GF-D8 (cell line): ENCODE results near the gene SLC35F3.
"Not testable (repeated sequence)": the region's sequence is repeated elsewhere in the genome, so short reads cannot be mapped to it uniquely, and the experiment has no call there.

Experiments used
- DNase-seq: peaks from one replicate; lab custom pipeline; 2025; lab: John Stamatoyannopoulos, UW

Gene SLC35F3

DNA sequence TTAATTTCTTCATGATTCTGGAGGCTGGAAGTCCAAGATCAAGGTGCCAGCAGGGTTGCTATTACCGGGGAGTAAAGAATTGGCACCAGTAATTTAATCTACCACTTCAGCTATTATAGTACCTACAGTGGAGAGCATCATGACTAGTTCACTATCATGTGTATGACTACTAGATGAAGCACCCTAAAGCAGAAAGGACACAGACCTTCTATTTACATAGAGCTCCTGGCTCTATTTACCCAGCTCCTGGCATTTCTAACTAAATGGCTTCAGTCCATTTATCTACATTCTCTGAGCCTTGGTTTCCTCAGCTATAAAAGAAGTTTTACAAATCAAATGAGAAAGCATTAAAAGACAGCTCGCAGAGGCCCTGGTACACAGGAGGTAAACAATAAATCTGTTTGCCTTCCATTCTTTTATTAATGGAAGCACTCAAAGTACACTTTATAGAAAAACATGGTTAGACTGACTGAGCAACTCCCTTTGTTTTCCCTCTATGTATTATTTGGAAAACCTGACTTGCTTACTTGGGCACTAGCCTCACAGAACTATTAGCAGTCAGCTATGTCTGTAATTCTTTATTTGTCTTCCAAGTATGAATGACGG, 203.0 kb downstream of the SLC35F3 start:
- DNase-seq: no peak

DNA sequence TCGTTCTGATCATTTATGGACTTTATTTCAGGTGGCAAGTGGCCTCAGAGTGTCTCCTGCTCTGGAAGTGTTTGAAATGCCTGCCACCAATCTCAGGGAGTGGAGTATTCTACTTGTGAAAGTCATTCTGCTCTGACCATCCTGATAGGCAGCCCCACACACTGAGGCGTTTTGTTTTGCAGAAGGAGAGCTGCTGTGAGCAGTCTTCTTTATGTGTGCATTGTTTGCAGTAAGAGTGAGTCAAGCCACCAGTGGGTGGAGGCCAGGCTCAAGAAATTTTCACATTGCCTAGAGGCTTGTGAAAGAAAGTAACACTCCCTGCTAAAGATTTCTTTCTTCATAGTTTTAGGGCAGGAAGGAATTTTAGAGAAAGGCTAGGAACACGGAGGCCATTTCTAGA, 204.4 kb downstream of the SLC35F3 start:
- DNase-seq: no peak

GRCh38 chr1:234109840-234110239, 205.4 kb downstream of the SLC35F3 start:
- DNase-seq: no peak

- no peak for DNase-seq
Observed at GRCh38 chr1:234111458-234112142, 207.1 kb downstream of the SLC35F3 start.

DNA sequence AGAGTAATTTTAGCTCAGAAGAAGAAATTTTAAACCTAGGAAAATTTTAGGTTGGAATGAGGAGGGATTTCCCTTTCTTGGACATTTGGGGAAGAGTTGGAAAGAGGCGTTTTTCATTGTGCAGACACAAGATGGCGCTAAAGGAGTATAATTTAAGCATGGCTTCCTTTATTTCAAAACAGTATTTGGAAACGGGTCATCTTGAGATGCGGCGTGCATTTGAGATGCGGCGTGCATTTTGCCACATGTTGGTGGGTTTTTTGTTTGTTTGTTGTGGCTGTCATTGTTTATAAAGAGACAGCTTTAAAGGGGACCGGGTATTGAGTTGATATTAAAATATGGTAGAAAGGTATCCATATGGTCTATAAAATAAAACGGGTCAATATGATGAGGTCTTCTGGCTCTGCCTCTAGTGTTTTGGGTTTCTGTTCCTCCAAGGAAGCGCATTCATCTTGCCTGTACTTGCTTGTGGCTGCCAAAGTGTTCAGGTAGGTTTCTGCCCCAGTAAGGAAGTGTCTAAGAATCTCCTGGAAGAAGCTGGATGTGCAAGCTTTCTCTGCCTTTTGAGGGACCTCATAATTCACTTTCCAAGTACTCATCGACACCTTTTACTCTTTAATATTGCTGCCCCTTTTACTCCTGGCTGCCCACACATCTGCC, 210.3 kb downstream of the SLC35F3 start:
- DNase-seq: no peak

- DNase-seq: no peak
Observed at GRCh38 chr1:234118911-234119310, 214.4 kb downstream of the SLC35F3 start.

DNA sequence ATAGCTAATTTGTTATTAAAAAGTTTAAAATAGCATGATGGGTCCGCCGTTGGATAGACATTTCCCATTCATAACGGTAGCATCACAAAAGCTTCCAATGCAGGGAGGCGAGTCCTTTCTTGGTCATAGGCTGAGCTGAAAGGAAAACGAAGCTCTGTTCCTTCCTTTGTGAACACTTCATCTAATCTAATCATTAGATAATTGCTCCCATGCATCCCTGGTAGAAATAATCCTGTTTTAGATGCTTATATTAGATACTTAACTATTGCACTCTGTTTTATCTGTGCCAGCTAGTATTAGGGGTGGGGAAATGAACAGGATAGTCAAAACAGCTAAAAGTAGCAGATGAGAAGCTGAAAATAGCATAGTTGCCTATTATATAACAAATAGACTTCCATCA, 215.0 kb downstream of the SLC35F3 start:
- DNase-seq: no peak

DNA sequence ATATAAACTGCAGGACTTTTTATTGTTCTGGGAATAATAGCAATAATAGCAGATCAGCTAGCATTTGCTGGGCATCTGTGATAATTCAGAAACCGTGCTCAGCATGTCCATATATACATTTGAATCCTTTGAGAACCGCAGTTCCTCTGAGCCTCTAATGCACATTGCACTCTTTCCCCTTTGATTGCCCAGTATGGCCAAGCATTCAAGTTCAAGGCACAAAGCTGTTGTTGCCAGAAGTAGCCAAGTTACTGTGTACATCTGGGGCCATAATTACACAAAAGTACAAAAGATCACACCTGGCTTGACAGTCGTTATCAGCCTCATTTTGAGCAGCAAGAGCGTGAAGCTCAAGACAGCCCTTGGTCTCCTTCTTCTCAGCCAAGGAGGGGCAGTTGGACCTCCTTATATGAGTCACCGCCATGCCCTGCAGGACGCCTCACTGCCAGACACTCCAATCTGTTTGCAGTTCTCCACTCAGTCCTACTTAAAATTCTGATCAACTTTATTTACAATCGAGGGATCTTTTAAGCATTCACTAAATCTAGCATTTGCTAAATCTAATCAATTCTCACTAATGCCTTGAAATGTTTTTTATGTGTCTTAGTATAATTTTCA, 216.0 kb downstream of the SLC35F3 start:
- no peak for DNase-seq

GRCh38 chr1:234121659-234122058, 217.2 kb downstream of the SLC35F3 start:
- DNase-seq: not testable (repeated sequence)

GRCh38 chr1:234122571-234122970, 218.1 kb downstream of the SLC35F3 start:
- DNase-seq: not testable (repeated sequence)

GRCh38 chr1:234123867-234124266, 219.4 kb downstream of the SLC35F3 start:
- no peak for DNase-seq

- DNase-seq: no peak
Observed at GRCh38 chr1:234125283-234125682, 220.8 kb downstream of the SLC35F3 start.

GRCh38 chr1:234125714-234126113, 221.2 kb downstream of the SLC35F3 start:
- no peak for DNase-seq

DNA sequence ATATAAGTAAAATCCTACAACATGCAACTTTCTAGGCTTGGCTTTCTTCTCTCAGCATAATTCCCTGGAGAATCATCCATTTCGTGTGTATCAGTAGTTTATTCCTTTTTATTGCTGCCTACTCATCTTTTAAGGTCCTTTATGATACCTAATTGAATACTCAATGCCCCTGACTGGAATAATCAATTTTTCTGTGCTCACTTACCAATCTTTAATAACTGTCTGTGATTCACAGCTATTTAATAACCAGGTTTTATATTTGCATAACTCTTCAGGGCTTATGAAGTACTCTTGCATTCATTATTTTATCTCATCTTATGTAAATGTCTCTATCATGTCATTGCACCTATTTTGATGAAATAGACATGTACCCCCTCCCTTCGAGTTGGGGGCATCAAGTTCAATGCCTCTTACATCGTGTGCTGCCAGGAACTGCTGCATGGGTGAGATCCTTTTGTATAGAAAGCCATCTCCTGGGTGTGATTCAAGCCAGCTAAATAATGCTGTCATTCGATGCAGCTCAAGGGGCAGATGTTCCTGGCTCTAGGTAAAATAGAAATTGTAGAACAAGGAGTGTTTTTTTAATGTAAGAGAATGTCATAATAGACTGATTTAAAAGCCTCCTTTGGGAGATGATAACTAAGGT, 222.7 kb downstream of the SLC35F3 start:
- DNase-seq: no peak

DNA sequence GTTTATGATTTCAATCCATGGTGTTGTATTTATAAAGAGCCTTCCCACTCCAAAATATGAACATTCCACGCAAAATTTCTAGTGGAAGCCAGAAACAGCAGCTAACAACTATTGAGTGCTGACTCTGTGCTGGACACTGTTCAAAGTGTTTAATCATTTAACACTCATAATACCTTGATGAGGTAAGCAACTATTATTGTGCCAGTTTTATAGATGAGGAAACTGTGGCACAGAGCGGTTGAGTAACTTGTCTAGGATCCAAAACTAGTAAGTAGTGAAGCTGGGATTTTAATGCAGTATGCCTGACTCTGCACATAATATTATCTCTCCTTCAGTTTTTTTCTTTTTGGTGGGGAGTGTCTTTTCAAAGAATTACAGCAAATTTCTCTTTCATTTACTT, 228.3 kb downstream of the SLC35F3 start:
- no peak for DNase-seq

GRCh38 chr1:234134878-234135277, 230.4 kb downstream of the SLC35F3 start:
- DNase-seq: no peak

DNA sequence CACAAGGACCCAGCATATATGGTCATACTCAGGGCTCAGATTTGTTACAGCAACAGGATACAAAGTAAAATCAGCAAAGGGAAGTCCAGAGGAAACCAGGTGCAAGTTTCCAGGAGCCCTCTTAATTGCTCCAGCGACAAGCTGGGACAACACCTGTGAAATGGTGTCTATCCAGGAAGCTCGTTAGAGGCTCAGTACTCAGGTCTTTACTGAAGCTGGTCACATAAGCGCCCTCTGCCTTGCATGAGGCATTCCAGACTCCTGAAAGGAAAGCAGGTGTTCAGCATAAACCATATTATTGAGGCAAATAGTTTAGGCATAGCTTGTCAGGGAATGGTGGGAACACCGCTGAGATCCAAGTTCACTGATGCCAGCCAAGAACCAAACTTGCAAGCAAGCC, 231.0 kb downstream of the SLC35F3 start:
- no peak for DNase-seq

- DNase-seq: no peak
Observed at GRCh38 chr1:234136073-234136472, 231.6 kb downstream of the SLC35F3 start.

DNA sequence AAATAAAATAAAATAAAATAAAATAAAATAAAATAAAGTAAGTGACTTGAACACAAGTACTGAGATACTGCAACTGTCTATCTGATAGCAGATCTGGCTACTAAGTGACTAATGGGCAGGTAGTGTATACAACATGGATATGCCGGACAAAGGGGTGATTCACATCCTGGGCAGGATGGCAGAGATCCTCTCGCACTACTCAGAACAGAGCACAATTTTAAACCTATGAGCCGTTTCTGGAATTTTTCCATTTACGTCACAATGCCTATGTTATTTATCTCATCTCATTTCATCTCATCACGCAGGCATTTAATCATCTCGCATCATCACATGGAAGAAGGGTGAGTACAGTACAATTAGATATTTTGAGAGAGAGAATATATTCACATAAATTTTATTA, 235.5 kb downstream of the SLC35F3 start:
- no peak for DNase-seq

DNA sequence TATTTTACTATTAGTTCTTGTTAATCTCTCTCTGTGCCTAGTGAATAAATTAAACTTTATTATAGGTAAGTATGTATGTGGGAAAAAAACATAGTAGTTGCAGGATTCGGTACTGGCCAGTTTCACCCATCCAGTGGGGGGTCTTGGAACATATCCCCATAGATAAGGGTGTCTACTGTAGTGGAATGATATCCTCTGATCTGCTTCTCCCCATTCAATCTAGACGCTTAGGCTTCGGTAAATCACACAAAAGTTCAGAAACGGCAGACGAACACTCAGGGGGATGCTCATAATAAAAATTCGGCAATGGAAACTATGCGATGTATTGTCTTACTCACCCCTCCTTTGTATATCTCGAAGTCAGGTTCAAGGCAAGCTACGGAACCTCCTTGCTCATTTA, 235.9 kb downstream of the SLC35F3 start:
- DNase-seq: no peak

DNA sequence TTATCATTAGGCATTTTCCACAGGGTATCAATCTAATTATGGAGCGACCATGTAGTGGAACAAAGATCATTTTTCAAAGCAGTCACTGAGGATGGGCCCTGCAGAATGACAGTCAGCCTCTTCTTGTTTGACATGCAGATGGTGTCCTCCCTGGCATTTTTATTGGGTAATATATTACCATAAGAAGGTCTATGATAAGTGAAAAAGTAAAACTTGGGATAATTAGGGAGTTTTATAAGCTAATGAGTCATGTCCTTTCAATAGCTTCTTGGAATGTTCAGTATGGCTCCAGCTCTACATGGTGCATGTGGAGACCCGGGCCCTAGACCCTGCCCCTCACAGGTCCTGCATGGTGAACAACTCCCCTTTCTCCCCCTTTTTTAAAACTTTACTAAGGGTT, 236.5 kb downstream of the SLC35F3 start:
- no peak for DNase-seq

DNA sequence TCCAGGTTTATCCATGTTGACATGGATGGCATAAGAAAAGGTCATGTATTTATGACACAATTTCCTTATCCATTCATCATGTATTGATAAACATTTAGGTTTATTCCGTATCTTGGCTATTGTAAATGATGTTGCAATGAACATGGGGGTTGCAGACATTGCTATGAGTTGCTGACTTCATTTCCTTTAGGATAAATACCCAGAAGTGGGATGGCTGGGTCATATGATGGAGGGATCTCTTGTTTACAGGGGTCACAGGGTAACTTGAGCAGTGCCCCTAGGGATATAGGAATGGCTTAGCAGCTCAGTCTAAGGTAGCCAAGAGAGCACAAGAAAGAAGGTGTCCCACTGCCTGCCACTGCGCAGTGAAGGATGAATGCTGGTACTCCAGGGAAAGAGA, 239.2 kb downstream of the SLC35F3 start:
- no peak for DNase-seq

DNA sequence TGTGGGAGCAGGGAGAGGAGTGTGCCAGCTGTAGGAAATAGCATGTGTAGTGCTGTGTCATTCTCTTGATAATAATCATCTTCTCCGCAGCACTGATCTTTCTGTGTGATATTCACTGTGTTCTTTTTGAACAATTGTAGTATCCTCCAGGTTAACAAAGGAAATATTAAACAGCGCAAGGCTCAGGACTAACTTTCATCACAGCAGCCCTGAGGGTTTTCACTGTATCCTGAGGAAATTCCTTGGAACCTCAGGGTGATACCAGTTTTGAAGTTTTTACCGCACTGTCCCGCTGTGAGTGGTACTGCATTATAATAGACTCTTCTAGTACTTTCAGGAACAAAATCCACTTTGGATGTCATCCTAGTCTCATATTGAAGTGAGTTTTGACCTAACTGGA, 240.4 kb downstream of the SLC35F3 start:
- no peak for DNase-seq
